VCaP (cell line): ENCODE measurements around the gene IL4I1.

ENCODE experiments used
- H3K27ac ChIP-seq: fragments of 450-650 bp; 2 replicates; pipeline ENCODE4 v1.5.1; 2017
- TF ChIP-seq, protein P1 (sequence below): fragments of 450-650 bp; conservative IDR thresholded peaks from 2 replicates; pipeline ENCODE4 v1.5.1; 2017; ENCODE audit warnings: mild to moderate bottlenecking, moderate library complexity

IL4I1 gene

DNA sequence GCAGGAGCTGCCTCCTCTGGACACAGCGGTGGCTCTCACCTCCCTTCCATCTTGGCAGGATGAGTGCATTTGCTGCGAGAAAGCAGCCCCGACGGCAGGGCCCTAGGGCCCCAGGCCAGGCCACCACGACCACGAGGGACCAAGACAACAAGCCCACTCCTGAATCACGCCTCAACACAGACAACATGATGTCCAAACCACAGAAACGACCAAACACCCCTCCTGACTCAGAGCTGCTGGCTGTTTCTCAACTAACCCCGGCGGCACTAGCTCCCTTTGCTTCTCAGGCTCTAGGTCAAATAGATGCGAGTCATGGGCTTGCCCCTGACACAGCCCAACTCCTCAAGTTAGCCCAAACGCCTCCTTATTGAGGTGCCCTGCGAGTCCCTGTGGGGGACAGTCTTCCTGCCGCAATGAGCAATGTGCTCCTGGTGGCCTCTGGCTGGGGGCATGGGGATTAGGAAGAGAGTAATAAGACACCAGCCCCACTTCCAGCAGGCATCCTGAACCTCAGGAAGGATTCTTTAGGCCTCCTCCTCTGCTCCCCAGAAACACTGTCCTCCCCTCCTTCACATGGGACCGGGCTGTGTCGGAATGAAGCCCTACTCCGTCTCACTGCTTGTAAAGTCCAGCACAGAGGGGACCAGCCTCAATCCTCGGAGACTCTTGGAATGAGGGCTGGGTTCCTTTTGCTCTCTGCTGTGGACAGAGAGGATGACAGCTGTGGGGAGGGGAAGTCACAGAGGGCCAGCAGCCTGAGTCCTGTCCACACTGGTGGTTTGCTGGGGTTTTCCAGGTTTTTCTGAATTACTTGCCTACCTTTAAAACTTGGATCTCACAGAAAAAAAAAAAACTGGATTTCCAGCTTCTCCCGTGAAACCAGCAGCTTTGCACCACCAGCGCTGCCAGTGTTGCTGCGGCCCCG lies 25.4 kb upstream of the IL4I1 start:
- no peak overlapping the region for H3K27ac ChIP-seq
- TF ChIP-seq, protein P1, sequence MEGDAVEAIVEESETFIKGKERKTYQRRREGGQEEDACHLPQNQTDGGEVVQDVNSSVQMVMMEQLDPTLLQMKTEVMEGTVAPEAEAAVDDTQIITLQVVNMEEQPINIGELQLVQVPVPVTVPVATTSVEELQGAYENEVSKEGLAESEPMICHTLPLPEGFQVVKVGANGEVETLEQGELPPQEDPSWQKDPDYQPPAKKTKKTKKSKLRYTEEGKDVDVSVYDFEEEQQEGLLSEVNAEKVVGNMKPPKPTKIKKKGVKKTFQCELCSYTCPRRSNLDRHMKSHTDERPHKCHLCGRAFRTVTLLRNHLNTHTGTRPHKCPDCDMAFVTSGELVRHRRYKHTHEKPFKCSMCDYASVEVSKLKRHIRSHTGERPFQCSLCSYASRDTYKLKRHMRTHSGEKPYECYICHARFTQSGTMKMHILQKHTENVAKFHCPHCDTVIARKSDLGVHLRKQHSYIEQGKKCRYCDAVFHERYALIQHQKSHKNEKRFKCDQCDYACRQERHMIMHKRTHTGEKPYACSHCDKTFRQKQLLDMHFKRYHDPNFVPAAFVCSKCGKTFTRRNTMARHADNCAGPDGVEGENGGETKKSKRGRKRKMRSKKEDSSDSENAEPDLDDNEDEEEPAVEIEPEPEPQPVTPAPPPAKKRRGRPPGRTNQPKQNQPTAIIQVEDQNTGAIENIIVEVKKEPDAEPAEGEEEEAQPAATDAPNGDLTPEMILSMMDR: no peak

DNA sequence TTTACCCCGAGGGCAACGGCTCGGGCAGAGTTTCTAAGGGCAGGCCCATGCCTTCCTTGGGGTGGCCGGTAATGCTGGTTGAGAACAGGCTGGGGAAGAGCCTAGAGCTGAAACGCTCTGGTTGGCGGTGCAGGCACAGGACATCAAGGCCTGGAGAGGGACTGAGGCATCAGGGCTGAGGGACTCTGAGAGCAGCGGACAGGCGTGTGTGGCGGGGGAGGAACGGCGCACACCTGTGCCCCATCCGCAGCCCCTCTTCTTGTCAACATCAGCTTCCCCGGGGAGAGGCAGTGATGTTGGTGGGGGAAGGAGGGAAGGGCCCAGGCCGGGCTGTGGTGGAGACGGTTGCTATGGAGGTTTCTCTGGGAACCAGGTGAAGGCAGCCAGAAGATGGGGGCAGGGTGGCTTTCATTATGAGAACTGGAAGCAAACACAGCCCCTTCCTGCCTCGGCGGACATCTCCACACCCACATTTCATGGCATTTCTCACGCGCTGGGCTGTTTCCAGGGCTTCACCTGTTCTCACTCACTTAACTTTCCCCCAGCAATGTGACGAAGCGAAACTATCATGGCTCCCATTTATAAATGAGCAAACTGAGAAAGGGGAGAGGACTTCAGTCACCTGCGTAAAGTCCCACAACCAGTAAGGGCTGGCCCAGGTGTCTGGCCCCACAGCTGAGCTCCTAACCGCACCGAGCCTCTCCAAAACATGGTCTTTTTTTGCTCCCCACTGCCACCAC lies 24.1 kb upstream of the IL4I1 start:
- H3K27ac ChIP-seq: 0 out of 2 replicates have a peak overlapping the region, but pooled peaks have one; percentile 7
- TF ChIP-seq, protein P1: no peak

DNA sequence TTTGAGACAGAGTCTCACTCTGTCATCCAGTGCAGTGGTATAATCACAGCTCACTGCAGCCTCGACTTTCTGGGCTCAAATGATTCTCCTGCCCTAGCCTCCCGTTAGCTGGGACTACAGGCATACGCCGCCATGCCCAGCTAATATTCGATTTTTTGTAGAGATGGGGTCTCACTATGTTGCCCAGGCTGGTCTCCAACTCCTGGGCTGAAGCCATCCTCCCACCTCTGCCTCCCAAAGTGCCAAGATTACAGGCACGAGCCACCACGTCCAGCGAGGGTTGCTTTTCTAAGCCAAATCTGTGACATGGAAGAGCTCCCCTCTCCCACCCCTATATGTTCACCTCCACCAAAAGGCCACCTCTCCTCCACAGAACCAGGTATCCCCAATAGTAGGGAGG lies 21.4 kb upstream of the IL4I1 start:
- TF ChIP-seq, protein P1: no peak
- H3K27ac ChIP-seq: no peak overlapping the region

DNA sequence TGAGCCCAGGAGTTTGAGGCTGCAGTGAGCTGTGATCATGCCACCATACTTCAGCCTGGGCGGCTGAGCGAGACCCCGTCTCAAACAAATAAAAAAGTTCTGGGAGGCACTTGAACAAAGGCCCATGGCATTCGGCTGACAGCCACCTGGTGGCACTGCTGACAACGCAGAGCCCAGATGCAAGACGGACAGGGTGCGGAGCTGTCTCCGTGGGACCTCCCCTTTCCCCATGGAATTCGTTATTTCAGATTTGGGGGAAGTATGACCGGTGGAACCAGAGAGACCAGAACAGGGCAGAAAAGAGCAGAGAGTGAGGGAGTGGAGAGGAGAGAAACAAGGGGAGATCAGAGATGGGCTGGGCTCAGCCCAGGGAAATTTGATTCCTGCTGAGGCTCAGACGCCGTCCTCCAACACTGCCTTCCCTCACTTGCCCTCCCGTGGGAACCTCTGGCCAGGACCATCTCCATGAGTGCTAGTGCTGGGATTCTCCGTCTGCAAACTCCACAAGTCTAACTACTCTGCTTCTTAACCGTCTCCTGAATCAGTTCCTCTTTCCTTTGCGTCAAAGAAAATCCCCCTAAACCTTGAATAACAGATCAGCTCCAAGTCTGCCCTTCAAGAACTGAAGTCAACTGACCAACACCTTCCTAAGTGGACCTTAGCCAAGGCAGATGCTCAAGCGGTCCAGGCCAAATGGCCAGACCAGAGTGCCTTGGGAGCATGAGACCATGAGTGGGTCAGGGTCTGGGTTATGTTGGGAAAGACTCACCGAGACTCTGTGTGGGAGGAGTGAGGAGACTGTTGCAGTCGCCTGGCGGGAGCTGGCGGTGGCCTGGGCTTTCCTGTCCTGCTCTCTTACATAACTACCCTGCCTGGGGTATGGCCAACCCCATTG lies 20.4 kb upstream of the IL4I1 start:
- TF ChIP-seq, protein P1: peak; percentile 70
- peak overlapping the region; percentile 2; the same call in 1 of the 2 replicates for H3K27ac ChIP-seq

DNA sequence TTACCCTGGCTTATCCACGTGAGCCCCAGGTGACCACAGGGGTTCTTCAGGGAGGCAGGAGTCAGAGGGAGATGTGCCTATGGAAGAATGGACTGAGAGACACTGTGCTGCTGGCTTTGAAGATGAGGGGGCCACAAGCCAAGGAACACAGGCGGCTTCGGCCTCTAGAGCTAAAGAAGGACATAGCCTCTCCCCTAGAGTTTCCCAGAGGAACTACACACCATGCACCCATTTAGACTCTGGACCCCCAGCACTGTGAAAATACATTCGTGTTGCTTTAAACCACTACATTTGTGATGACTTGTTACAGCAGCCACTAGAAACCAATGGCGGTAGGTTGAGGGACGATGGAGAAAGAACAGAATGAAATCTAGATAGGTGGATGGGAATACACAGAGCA lies 18.6 kb upstream of the IL4I1 start:
- H3K27ac ChIP-seq: no peak overlapping the region
- TF ChIP-seq, protein P1: peak; percentile 18; the same call in 1 of the 2 replicates

DNA sequence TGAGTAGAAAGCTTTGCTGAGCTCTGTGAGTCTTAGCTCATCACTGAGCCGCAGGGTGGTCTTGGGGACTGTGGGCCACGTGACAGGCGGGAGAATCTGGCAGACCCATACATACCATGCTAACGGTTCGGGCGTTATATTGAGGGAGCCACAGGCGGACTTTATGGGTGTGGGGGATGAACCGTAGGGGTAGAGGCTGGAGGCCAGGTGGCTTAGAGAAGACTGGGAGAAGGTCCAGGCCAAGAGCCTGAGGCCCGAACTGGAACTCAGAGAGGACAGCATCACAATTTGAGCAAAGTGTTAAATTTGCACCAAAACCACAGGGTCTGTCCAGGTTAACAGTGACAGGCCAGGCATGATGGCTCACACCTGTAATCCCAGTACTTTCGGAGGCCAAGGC lies 17.0 kb upstream of the IL4I1 start:
- TF ChIP-seq, protein P1: no peak
- no peak overlapping the region for H3K27ac ChIP-seq
